HG03565 (cell line): ENCODE results near the gene ABCA3.
A peak's percentile ranks its signal among the peaks of the same experiment; 100 is the strongest.
"Not testable (repeated sequence)": the region's sequence is repeated elsewhere in the genome, so short reads cannot be mapped to it uniquely, and the experiment has no call there.

Source experiments
- ATAC-seq: cut with Tn5 transposase; IDR thresholded peaks from one replicate; pipeline ENCODE4 v1.9.1; 2021; ENCODE audit warnings: mild to moderate bottlenecking, moderate library complexity; ENCODE audit not compliant: unreplicated experiment

The ABCA3 gene

DNA sequence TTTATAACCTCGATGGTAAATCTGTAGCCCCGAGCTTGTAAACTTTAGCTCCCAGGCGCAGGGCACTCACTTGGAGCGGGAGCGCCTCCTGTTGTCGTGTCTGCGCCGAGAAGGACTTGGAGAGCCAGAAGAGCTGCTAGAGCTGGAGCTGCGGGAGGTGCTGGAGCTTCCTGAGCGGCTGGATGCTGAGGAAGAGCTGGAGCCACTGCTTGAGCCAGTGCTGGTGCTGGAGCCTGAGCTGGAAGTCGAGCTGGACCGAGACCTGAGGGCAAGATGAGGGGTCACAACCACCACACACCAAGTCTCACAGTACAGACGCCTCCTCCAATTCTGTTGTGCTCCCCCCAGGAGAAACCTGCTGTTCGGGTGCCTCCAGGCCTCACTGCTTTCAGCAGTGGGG lies 77.5 kb downstream of the ABCA3 start:
- not testable (repeated sequence) for ATAC-seq

DNA sequence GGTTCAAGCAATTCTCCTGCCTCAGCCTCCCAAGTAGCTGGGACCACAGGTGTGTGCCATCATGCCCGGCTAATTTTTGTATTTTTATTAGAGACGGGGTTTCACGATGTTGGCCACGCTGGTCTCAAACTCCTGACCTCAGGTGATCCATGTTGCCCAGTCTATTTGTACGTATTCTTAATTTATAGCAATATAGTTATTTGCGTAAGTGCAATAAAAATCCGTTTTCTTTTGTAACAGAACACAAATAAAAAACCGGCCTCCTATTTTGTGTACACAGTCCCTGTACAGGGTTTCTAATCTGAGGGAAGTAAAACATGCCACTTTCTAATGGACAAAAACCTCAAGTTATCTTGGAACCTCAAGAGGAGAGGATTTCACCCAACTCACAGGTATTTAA lies 80.3 kb downstream of the ABCA3 start:
- ATAC-seq = no peak

DNA sequence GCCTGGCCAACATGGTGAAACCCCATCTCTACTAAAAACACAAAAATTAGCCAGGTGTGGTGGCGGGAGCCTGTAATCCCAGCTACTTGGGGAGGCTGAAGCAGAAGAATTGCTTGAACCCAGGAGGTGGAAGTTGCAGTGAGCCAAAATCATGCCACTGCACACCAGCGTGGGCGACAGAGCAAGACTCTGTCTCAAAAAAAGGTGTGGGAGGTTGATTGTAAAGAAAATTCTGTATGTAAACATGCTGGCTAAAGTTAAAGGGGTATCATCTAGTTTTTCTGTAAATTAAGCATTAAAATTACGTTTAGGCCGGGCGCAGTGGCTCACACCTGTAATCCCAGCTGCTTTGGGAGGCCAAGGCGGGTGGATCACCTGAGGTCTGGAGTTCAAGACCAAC lies 82.0 kb downstream of the ABCA3 start:
- ATAC-seq = not testable (repeated sequence)

DNA sequence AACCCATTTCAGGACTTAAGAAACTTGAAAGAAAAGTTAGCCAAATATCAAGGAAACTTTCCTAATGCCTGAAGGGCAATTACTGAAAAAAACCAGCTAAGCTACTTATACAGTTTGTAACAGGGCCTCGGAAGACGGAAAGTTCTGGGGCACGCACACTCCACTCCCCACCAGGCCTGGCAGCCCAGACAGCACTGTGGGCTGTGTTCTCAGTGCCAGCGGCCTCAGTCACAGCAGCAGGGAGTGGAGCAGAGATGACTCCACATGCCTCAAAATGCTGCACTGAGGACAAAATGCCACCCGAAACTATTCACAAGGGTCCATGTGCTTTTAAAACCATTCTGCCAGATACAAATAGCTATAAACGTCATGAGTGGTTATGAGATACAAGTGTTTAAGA lies 82.8 kb downstream of the ABCA3 start:
- ATAC-seq = no peak

DNA sequence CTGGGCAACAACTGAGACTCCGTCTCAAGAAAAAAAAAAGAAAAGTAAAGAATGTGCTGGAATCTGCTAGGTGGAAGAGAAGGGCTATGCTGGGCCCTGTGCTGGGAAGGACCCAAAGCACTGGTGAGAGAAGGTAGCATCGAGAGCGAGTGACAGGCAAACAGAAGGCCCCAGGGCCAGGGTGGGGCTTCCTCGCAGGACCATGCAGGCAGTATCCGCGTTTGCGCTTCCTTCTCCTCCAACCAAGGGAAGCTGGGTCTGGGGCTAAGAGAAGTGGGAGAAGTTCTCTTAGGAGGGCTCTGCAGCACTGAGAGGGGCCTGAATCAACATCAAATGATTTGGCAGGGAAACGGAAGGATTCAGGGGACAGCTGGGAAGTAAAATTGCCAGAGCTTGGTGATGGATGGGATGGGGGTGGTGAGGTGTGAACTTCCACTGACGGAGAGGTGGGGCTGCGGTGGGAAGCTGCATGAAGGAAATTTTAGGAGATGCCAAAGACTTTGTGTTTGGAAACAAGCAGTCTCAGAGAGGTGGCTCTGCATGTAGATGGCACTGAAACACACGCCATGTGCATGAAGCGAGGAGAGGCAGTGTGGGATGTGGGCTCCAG lies 83.9 kb downstream of the ABCA3 start:
- no peak for ATAC-seq

DNA sequence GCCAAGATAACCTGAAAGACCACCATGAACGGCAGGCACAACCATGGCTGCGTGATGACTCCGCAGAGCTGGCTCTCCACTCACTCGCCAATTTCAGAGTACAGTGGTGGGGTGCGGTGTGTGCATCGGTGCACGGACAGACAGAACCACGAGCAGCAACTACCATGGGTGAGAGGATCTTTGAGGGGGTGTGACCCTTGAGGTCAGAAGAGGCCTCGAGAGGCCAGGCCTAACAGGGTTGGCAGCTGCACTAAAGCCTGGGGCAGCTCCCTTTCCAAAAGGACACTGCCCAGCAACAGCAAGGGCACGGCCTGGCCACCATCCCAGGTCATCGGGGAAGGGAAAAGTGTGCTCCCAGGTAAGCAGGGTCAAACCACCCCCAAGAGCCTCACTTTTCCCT lies 87.2 kb downstream of the ABCA3 start:
- ATAC-seq = no peak

DNA sequence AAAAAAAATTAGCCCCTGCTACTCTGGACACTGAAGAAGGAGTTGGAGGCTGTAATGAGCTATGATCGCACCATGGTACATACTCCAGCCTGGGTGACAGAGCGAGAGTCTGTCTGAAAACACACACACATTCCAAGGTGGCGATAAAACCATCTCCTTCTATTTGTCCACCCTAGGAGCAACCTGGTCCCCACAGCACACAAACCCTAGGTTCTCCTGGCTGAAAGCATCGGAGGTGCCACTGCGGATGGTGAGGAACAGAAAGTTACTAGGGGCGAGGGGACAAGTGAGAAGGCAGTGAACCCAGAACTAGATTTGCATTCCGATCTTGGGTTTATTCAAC lies 87.8 kb downstream of the ABCA3 start:
- no peak for ATAC-seq

DNA sequence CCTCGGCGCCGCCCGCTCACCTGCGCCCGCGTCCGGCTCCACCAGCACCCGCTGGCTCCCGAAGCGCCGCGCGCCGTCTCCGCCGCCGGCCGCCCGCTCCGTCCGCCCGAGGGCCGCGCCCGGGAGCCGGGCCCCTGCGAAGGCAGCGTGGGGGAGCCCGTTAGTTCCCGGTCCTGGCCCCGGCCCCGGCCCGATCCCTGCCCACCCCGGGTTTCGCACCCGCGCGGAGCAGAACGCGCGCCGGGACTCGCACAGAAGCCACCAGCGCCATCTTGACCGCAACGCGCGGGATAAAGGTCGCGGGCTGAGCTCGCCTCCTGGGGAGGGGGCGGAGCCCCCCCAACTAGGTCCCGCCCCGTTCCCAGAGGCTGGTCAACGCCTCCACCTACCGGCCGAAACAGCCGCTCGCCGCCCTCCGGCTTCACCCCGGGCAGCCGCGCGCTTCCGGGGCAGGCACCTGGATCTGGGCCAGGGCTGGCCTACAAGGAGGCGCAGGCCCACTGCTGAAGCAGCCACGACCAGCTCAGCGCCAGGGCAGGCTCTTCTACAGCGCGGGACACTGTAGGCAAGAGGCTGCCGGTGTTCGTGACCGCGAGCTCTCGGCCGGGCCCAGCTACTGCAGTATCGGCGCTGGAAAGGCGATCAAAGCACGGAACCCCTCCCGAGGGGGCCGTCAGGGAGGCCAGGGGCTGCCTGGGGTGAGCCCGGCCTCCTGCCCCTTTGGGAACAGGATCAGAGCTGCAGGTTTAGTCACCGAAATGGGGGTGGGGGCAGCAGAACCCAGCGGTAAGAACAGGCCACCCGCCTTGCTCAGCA lies 89.0 kb downstream of the ABCA3 start, which contains the start of gene ECI1:
Gene ECI1, minus strand, starts transcription at position 292 of the 816 bp plus-strand sequence. Its CDS starts 21 bp downstream, at position 271.
- ATAC-seq = peak; percentile 86

DNA sequence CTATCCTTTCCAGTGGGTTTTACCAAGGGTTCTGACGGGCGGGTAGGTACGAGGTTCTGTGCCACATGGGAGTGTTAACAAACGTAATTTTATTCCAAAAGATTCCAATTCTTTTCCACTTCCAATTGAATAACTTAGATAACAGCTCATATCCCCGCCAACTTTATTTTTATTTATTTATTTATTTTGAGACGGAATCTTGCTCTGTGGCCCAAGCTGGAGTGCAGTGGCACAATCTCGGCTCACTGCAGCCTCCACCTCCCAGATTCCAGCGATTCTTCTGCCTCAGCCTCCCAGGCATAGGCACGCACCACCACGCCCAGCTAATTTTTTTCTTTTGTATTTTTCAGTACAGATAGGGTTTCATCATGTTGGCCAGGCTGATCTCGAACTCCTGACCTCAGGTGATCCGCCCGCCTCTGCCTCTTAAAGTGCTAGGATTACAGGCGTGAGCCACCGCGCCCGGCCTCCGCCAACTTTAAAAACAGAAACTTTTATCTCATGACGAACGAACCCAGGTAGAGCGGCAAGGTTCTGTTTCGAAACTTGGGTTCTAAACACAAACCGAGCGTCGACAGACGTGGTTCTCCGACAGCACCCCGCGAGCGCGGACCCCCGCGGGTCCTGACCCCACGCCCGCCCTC lies 89.8 kb downstream of the ABCA3 start:
- ATAC-seq = no peak

DNA sequence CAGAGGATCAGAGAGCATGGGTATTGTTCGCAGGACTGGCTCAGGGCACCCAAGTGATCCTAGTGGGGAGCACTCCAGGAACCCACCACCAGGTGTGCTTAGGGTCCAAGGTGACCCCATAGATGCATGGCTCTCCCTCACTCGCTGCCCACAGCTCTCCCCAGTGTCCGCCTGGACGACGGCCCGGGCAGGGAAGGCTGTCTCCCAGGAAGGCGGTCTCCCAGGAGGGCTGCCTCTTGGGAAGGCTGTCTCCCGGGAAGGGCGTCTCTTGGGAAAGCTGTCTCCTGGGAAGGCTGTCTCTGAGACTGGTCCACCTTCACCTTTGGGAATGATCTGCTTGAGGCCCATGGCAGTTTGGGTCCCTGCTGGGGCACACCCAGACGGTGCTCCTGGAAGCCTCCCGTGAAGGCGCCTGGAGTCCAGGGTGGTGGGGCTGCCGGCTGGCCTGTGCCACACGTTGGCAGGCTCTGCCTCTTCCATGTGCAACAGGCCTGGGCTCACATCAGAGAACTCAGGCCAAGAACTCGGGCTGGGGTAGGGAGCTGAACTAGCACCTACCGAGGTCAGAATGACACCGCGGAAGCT lies 94.1 kb downstream of the ABCA3 start:
- ATAC-seq = no peak

DNA sequence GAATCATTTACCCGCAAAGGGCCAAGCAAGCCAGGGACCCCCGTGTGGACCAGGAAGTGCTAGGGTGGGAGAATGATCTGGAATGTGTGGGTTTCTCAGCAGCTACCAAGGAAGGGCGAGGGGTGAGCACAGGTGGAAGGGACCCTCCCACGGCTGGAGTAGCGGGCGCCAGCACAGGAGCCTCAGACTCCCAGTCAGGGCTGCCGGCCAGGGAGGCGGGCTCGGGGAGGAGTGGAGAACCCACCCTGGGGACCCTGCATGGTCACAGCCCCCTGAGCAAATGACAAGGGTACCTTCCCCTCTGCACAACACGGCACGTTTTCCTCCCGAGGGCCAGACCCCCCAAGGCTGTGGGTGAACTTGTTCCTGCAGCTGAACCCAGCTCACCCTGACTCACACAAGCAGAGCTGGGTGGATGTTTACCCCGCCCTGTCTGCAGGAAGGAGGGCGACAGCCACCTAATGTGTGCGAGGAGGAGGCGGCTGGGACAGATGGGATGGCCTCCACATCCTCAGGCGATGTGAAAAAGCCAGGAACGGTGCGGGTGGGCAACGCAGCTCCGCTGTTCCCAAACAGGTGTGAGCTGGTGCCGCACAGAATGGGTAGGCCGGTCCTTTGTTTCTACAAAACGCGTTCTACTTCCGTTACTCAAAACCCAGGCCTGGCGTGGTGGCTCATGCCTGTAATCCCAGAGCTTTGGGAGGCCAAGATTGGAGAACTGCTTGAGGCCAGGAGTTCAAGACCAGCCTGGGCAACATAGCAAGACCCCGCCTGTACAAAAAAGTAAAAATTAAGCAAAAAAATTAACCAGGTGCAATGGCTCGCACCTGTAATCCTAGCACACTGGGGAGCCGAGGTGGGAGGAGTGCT lies 95.4 kb downstream of the ABCA3 start:
- ATAC-seq = no peak

DNA sequence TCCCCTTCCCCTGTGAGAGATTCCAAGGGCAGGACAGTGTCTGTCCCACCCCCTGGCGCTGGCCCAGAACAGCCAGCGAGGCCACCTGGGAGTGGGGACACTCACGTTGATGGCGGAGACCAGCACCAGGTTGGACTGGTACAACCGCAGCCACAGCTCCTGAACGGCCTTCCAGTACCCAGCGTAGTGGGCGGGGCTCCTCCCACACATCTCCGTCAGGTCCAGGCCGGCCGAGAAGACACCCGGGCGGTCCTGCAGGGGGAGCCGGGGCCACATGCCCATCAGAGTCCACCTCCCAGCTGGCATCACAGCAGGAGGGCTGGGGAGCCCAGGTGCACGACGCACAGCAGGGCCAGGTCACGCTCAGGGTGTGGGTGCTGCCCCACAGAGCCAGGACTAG lies 96.2 kb downstream of the ABCA3 start:
- ATAC-seq = no peak

DNA sequence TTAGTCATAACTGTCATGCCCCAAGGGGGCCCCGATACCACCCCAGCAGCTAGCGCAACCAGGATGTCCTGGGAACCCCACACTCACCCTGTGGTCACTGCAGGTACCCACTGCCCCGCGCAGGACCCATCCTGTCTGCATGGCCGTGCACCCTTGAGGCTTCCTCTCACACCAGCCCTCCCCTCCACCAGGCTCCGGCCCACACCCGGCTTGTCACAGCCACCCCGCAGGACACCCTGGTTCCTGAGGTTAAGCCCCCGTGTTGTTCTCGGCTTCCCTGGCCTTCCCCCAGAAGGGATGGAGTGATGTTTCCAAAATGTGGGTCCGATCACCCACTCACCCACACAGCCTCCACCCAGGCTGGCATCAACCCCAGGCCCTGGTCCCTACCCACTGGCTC lies 96.7 kb downstream of the ABCA3 start:
- ATAC-seq = no peak

DNA sequence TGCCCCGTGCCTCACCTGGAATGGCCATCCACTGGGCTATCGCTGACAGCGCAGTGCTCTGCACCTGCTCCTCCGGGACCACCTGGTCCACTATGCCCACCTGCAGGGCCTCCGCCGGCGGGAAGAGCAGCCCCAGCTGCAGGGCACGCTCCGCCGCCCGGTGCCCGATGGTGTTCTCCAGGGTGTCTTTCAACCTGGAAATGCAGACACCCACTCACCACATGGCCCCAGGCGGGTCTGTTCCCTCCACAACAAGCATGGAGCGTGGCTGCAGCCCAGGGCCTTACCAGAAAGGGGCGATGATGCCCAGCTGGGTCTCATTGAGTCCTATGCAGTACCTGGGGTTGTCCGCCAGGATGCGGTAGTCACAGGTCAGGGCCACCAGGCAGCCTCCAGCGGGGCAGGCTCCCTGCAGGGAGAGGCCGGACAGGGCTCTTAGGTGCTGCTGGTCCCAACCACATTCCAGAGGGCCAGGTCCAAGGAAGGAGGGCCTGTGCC lies 97.4 kb downstream of the ABCA3 start:
- ATAC-seq = no peak

DNA sequence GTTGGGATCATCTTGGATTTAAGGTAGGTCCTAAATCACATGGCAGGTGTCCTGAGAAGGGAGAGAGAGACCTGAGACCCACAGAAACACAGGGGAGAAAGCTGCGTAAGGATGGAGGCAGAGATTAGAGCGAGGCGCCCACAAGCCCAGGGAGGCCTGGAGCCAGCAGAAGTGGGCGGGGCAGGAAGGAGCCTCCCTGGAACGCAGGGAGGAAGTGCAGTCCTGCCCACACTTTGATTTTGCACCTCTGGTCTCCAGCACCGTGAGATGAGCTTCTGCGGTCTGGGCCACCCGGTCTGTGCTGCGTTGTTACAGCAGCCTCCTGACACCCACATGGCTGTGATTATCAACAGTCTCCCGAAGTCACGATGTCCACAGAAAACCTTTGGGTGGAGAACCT lies 97.9 kb downstream of the ABCA3 start:
- no peak for ATAC-seq

DNA sequence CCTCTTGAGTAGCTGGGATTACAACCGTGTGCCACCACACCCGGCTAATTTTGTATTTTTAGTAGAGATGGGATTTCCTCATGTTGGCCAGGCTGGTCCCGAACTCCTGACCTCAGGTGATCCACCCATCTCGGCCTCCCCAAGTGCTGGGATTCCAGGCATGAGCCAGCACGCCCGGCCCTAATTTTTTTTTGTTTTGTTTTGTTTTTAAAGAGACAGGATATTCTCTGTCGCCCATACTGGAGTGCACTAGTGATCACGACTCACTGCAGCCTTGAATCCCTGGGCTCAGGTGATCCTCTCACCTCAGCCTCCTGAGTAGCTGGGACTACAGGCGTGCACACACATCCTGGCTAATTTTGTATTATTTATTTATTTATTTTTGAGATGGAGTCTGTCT lies 100.2 kb downstream of the ABCA3 start:
- not testable (repeated sequence) for ATAC-seq

DNA sequence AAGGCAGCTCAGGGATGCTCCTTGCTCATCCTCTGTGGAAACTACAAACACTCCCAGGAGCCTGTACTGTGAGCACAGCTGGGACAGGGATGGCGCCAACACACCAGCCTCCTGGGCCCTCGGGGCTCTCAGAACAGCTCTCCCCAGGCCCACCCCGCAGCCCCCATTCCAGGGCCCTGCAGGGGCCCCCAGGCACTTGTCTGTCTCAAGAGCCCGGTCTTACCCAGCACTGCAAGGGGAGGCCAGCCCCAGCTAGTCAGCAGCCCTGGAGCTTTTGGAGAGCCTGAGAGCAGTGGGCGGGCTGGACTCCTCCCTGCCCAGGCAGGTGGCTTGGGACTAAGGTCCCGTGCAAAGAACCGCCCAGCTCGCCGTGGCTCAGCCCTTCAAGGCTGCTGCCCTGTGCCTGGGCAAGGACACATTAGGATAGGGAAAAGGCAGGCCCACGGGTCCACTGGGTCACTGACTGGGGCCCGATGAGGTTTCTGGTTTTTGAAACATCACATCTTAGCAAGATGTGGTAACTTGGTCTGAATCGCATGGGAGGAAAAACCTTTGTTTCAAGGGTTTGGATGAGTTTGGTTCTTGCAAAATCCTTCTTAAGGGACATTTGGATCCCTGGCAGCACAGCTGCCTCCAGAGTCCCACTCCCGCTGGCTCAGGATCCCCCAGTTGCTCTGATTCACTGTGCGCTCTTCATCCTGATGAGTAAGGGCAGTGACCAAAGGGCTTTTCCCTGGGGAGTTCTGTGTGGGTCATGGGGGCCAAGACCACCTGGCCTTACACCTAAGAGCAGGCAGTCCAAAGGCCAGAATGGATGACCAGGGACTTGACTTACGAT lies 101.5 kb downstream of the ABCA3 start:
- ATAC-seq = no peak

DNA sequence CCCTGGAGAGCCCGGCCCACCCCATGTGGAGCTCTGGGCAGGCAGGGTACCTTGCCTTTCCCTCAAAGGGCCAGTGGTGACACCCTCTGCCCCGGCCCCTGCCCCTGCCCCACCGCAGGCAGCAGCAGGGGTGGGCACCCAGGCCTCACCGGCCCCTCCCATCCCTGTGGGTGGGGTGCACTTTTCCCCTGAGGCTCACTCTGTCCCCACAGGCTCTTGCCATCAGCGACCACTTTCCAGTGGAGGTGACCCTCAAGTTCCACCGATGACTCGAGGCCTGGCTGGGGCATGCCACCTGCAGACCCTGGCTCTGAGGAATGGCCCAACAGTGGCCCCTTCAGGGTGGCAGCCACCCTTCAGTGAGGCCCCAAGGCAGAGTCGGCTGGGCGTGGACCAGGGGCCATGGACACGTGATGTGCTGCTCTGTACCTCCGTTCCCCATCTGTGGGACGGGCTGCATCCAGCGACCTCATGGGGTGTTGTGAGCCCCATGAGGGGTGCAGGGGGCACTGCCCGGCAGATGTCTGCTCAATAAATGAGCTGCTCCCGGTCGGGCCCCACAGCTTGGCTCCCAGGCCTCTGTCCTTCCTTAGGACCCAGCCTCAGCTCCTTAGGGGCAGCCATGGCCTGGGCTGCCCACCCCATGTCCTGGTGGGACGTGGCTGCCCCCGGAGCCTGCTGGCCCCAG lies 102.2 kb downstream of the ABCA3 start:
- ATAC-seq = no peak

DNA sequence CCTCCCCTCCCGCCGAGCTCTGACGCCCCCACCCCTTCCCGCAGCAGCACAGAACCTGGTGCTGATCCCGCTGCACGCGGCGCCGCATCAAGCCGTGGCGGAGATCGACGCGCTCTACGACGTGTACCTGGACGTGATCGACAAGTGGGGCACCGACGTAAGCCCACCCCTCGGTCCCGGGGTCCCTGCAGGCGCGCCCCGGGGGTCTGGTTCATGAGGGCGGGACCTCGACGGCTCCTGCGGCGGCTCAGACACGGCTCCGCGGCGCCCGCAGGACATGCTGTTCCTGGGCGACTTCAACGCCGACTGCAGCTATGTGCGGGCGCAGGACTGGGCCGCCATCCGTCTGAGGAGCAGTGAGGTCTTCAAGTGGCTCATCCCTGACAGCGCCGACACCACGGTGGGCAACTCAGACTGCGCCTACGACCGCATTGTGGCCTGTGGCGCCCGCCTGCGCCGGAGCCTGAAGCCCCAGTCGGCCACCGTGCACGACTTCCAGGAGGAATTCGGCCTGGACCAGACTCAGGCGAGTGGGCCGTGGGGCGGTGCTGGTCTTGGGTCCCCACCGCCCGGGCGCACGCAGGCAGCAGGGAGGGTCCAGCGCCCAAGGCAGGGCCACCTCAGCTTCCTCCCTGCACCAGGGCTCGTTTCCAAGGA lies 102.9 kb downstream of the ABCA3 start:
- no peak for ATAC-seq
